Measurements from ENCODE around the gene PEX11G. TPM values are rescaled to one million over a fixed set of nuclear protein-coding genes. Genes with fewer than 3 reads are reported as not detected.

PEX11G gene
- total and polyA plus RNA-seq, 2 of the 8 experiments (the other 6 are each of a cell fraction or from before 2014, with no cell fraction given): 2.1 to 4.3 TPM

GRCh38 chr19:7527516-7528191 is 38.8 kb upstream of the PEX11G start:
- Histone ChIP-seq H3K27me3 (replicated peaks in 1 of 4; ENCODE audit: control insufficient read depth in 3 of 4, extremely low read depth in 1 of 4, insufficient read depth in 3 of 4, low read length in 3 of 4) (no peaks in the 10 kb centered on the region), H4K8ac (ENCODE audit: extremely low read depth, insufficient read depth, low read length) (no peak overlapping the region), H3K79me1 (ENCODE audit: low read depth, low read length) (peaks cover 2% of the 10 kb centered on the region; the same call in 1 of the 2 replicates), H2BK5ac (ENCODE audit: low read depth, low read length) (no peak overlapping the region), H3K4me3 (ENCODE audit: extremely low read depth in 1 of 4, insufficient read depth in 2 of 4, low read depth in 3 of 4, low read length in 4 of 4) (no peak overlapping the region), H2BK20ac (ENCODE audit: low read length) (no peak overlapping the region), H2BK12ac (ENCODE audit: low read depth, low read length) (no peak overlapping the region), H4K91ac (replicated peaks; ENCODE audit: insufficient read length, low read length) (no peak overlapping the region), H3K23ac (ENCODE audit: insufficient read length) (no peak overlapping the region), H3K9ac (replicated peaks in 1 of 4; ENCODE audit: extremely low read depth in 1 of 4, low read depth in 3 of 4, low read length in 3 of 4) (no peak overlapping the region), H3K9me3 (ENCODE audit: insufficient read depth in 2 of 2, low read depth in 1 of 2, low read length in 1 of 2) (no peaks in the 10 kb centered on the region), H3K27ac (ENCODE audit: low read depth, low read length) (no peak overlapping the region), H3K23me2 (ENCODE audit: low read depth, low read length) (peaks cover 3% of the 10 kb centered on the region; the same call in 1 of the 2 replicates), H2BK15ac (ENCODE audit: low read length) (no peak overlapping the region), H3K79me2 (ENCODE audit: control insufficient read depth in 1 of 2, insufficient read depth in 2 of 2, low read length in 2 of 2) (no peaks in the 10 kb centered on the region), H3K4me1 (replicated peaks in 1 of 4; ENCODE audit: control insufficient read depth in 3 of 4, insufficient read depth in 4 of 4, low read length in 3 of 4) (peaks cover 0 to 5% (median 1%) of the 10 kb centered on the region in 4 experiments; a peak in 1 of 7 replicates), H4K5ac (ENCODE audit: insufficient read length, low read depth, low read length) (no peak overlapping the region), H2AFZ (ENCODE audit: low read length) (no peak overlapping the region), H4K20me1 (replicated peaks in 1 of 2; ENCODE audit: control insufficient read depth in 1 of 2, insufficient read depth in 2 of 2, low read length in 2 of 2) (peaks cover 0 to 4% of the 10 kb centered on the region in 2 experiments), H3K56ac (replicated peaks; ENCODE audit: insufficient read length, low read depth, low read length) (no peak overlapping the region), H2BK120ac (replicated peaks; ENCODE audit: low read depth, low read length) (no peak overlapping the region), H3K14ac (ENCODE audit: insufficient read length) (no peak overlapping the region), H3K36me3 (ENCODE audit: control insufficient read depth in 2 of 4, insufficient read depth in 4 of 4, low read length in 3 of 4) (peaks cover 0 to 9% (median 0%) of the 10 kb centered on the region in 4 experiments; a peak in 3 of 8 replicates), H3K4me2 (ENCODE audit: insufficient read depth in 1 of 2, low read depth in 2 of 2, low read length in 2 of 2) (no peak overlapping the region), H2AK5ac (ENCODE audit: low read depth, low read length) (no peak overlapping the region), H3K4ac (replicated peaks; ENCODE audit: insufficient read length, low read depth, low read length) (no peak overlapping the region), H3K18ac (ENCODE audit: extremely low read depth, low read length) (no peak overlapping the region)
- FAIRE-seq: no peak
- WGBS, 2 experiments (ENCODE audit: extremely low coverage in 1 of 2, insufficient coverage in 1 of 2, insufficient read length in 1 of 2, insufficient replicate concordance in 2 of 2, low coverage in 1 of 2, low lambda C conversion rate in 2 of 2, missing lambda C conversion rate in 1 of 2): 86% methylated on average over 14 of the region's 25 CpGs; no CpG with 5 or more reads in 1 of the 2 experiments
- CTCF ChIA-PET (ENCODE audit: partially characterized antibody): interaction anchor here (1.4 kb wide), 1 partner anchor 173 kb away, joined by 9 read pairs; no protein-coding TSS in a partner anchor
- POLR2A ChIA-PET (ENCODE audit: partially characterized antibody): no interaction called here
- no peak for DNase-seq (ENCODE audit: low read depth in 1 of 2, low spot score in 2 of 2)
- TF ChIP-seq CBX5 (IDR thresholded peaks at IDR 0.05; ENCODE audit: low read depth, low read length) (no peak), KDM4A (IDR thresholded peaks at IDR 0.05; ENCODE audit: low read depth, low read length, severe bottlenecking) (no peak), ZNF274 (IDR thresholded peaks at IDR 0.05; ENCODE audit: borderline replicate concordance, extremely low read depth, low read length) (no peak), SIX5 (IDR thresholded peaks at IDR 0.05; ENCODE audit: low read depth, low read length) (no peak), CHD2 (IDR thresholded peaks at IDR 0.05; ENCODE audit: low read length) (no peak), ATF2 (IDR thresholded peaks at IDR 0.05; ENCODE audit: low read length) (no peak), ATF3 (IDR thresholded peaks at IDR 0.05; ENCODE audit: insufficient read depth, low read depth, low read length) (no peak), USF2 (IDR thresholded peaks at IDR 0.05; ENCODE audit: low read length) (no peak), EGR1 (IDR thresholded peaks at IDR 0.05; ENCODE audit: borderline replicate concordance, low read depth, low read length) (no peak), YY1 (IDR thresholded peaks at IDR 0.05; ENCODE audit: low read depth, low read length) (no peak)
